HG02970 (cell line): ENCODE results near the gene MAVS.

Source experiments
- ATAC-seq: cut with Tn5 transposase; IDR thresholded peaks from one replicate; pipeline ENCODE4 v1.9.1; 2021; ENCODE audit warnings: mild to moderate bottlenecking, moderate library complexity, moderate number of reproducible peaks; ENCODE audit not compliant: unreplicated experiment, low FRiP score

Gene MAVS

DNA sequence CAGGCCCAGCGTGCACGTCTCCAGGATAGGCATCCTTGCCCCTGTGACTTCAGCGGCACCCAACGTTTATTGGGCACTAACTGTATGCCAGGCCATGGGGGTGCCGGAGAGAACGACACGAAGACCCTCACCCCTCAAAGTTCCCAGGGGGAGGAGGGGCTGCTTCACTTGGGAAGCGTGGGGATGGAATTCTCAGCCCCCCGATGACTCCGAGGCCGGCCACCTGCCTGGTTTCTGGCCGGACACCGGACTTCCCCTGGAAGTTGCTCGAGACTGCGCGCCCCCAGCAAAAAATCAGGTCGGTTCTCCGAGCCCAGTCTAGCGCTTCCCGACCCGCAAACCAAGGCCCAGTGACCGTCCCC is 275 bp upstream of the MAVS start:
- ATAC-seq: no peak

DNA sequence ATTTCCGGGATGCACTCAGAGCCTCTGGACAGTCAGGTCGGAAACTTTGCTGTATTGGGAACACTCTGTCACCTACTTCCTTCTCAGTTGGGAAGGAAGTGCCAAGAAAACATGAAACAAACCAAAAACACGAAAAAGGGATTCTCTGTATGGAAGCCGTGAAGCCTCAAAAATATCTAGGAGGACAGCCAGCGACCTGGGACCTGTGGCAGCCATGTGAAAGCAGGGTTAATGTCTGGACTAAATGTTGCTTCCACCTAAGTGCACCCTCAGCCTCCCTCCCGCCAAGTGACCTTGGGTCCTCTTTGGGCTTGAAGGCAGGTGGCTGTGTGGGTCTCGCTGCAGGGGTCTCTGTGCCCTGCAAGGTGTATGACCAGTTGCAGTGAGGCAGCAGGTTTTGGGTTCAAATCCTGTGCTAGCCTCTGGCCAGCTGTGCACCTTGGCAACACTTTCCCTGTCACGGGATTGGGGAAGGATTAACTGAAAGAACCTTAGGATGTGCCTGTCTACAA is 851 bp downstream of the MAVS start:
- ATAC-seq: no peak

DNA sequence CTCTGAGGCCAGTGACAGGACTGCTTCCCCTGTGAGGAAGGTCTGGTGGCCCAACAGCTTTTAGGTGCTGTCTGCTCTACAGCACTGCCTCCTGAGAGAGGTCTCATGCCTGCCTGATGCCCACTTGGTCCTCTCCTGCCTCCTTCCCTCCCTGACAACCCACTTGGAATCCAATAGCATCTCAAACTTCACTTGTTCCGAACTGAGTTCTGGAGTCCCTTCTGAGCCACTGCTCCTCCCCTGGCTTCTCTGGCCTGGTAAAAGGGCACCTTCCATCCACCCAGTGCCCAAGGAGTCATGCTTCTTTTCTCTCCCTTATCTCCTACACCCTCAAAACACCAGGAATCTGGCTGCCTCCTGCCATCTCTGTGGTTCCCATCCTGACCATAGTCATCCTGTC is 1.9 kb downstream of the MAVS start:
- no peak for ATAC-seq

DNA sequence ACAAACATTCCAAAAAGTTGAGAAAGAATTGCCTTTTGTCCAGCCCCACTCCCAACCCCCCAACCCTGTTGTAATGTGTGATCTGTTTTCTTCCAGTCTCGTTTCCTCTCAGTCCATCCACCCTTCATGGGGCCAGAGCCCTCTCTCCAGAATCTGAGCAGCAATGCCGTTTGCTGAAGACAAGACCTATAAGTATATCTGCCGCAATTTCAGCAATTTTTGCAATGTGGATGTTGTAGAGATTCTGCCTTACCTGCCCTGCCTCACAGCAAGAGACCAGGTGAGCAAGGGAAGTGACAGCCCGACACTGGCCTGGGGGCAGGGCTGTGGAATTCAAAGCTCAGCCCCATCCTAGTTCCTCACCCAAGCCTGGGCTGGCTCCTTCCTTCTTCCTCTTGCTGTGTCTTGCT is 7.8 kb downstream of the MAVS start:
- ATAC-seq: no peak

DNA sequence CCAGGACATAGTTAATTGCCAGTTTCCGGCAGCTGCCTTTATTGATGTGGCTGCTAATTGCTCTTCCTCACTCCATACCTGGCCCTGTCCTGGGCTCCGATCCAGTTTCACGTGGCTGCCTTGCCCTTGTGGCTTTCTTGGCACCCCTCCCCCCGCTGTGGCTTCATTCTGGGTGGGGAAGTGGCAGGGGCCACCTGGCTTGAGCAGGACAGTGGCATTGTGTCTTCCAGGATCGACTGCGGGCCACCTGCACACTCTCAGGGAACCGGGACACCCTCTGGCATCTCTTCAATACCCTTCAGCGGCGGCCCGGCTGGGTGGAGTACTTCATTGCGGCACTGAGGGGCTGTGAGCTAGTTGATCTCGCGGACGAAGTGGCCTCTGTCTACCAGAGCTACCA is 10.8 kb downstream of the MAVS start:
- ATAC-seq: no peak

DNA sequence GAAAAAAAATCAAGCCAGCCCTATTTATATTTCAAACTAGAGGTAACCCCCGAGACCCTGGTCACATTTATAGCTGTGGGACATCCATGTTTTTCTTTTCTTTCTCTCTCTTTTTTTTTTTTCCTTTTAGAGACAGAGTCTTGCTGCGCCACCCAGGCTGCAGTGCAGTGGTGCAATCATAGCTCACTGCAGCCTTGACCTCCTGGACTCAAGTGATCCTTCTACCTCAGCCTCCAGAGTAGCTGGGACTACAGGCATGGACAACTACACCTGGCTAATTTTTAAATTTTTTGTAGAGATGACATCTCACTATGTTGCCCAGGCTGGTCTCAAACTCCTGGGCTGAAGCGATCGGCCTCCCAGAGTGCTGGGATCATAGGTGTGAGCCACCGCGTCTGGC is 12.1 kb downstream of the MAVS start:
- ATAC-seq: no peak

DNA sequence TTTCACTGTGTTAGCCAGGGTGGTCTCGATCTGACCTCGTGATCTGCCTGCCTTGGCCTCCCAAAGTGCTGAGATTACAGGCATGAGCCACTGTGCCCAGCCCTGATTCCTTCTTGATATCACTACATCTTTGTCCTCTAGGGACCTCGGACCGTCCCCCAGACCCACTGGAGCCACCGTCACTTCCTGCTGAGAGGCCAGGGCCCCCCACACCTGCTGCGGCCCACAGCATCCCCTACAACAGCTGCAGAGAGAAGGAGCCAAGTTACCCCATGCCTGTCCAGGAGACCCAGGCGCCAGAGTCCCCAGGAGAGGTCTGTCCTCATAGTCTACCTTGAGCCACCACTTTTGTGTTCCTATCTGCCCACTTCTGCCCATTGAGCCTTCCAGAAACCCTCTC is 14.6 kb downstream of the MAVS start:
- no peak for ATAC-seq

DNA sequence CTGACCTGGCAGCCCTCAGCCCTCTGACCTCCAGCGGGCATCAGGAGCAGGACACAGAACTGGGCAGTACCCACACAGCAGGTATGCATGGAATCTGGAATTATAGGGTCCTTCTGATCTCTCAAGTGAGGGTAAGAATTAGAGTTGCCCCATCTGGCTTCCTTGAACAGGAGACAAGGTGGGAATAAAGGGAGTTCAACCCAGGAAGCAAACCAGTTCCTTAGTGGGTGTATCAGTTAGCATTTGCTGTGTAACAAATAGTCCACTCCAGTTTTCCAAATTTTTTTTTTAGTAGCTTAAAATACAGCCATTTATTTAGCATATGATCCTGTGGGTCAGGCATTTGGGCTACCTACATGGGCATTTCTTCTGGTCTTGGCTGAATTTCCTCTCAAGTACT is 15.7 kb downstream of the MAVS start:
- ATAC-seq: no peak

DNA sequence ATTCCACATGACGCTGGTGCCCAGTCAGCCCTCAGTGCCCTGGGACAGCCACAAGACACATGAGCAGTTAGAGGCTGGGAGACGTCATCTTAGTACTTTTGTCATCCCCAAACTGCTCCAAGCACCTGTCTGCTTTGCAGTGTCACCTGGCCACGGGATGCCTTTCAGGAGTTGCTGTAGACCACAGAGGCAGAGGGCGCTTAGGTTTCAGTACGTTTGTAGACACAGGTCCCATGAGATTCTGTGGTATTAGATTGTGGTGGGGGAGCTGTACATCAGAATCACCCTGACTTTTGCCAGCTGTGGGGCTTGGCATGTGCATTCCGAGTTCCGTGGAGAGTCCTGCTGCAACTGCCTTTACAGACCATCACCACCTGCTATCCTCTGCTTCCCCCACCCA is 16.7 kb downstream of the MAVS start:
- ATAC-seq: no peak

DNA sequence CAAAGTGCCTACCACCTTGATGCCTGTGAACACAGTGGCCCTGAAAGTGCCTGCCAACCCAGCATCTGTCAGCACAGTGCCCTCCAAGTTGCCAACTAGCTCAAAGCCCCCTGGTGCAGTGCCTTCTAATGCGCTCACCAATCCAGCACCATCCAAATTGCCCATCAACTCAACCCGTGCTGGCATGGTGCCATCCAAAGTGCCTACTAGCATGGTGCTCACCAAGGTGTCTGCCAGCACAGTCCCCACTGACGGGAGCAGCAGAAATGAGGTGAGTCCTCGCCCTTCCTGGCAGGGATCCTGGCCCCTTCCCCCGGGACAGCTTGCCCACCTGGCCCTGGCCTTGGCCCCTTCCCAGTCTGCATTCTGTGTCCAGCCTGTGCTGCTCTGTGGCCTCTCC is 17.9 kb downstream of the MAVS start:
- ATAC-seq: no peak

DNA sequence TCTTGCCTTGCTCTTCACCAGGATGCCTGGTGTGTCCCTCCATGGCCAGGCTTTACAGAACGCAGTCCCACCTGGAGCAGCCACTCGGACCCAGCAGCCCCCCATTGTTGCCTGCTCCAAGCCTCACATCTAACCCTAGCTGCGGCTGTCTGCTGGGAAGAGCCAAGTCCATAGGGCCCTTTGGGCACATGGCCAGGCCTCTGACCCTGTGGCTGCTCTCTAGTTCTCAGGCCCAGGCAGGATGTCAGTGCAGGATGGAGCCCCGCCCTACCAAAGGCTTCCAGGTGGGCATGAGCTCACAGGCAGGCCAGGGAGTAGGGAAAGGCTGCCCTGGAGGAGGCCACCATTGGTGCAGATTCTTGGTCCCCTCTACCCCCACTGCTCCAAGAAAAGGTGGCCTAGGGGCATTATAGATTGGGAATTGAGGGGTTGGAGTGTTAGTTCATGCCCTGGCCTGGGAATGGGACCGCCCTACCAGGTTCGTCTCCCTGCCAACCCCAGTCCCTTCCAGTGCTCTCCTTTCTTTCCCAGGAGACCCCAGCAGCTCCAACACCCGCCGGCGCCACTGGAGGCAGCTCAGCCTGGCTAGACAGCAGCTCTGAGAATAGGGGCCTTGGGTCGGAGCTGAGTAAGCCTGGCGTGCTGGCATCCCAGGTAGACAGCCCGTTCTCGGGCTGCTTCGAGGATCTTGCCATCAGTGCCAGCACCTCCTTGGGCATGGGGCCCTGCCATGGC is 18.7 kb downstream of the MAVS start:
- no peak for ATAC-seq

DNA sequence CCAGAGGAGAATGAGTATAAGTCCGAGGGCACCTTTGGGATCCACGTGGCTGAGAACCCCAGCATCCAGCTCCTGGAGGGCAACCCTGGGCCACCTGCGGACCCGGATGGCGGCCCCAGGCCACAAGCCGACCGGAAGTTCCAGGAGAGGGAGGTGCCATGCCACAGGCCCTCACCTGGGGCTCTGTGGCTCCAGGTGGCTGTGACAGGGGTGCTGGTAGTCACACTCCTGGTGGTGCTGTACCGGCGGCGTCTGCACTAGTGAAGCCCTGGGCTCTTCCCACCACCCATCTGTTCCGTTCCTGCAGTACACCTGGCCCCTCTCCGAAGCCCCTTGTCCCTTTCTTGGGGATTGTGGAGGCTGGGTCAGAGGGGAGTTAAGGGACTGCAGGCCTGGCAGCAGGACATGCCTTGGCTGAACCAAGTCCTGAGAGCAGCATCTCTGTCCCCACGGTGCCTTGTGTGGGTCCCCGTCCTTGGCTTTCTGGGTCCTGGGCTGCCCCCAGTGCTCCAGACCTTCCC is 19.3 kb downstream of the MAVS start:
- no peak for ATAC-seq

DNA sequence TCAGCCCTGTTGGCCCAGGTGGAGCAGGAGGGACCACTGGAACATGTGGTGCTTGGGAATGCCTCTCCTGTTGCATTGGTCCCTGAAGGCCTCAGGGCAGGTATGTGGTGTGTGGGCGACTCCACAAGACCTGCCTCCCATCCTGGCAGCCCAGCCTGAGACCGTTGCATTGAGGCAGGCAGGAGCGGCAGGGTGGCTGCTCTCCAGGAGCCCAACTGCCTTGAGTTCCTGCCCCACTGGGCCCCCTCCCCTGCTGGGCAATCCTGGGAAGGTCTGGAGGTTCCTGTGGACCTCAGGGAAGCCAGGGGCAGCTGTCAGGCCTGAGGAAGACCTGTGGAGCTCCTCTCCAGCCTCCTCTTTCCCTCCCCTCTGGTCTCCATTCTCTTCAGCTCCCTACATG is 19.8 kb downstream of the MAVS start:
- no peak for ATAC-seq

DNA sequence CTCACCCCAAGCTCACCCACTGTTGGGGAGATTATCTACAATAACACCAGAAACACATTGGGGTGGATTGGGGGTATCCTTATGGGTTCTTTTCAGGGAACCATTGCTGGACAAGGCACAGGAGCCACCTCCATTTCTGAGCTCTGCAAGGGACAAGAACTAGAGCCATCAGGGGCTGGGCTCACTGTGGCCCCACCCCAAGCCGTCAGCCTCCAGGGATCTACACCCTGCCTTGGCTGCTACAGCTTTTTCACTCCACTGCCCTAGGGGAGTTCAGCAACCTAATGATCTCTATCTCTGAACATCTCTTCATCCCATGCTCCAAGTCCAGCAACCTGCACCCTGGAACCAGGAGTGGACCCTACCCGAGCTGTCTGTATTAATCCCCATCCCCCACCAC is 21.2 kb downstream of the MAVS start:
- no peak for ATAC-seq

DNA sequence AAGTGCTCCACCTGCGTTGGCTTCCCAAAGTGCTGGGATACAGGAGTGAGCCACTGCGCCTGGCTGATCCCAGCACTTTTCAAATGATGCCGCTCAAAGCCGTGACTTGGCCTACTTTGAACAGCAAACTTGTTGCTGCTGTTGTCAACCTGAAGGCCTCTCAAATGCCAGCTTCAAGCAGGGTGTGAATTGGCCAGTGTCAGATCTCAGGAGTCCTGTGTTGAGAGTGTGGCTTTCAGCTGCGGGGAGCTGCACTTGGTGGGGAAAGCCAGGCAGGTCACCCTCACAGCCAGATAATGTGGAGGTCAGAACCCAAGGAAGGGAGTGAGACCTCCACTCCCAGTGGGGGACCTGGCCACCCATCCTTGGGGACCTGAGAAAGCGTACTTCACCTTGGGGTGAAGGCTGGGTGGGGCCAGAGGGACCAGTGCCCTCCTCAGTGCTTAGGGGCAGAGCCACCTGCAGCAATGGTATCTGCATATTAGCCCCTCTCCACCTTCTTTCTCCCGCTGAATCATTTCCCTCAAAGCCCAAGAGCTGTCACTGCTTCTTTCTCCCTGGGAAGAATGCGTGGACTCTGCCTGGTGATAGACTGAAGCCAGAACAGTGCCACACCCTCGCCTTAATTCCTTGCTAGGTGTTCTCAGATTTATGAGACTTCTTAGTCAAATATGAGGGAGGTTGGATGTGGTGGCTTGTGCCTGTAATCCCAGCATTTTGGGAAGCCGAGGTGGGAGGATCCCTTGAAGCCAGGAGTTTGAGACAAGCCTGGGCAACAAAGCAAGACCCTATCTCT is 23.4 kb downstream of the MAVS start:
- no peak for ATAC-seq

DNA sequence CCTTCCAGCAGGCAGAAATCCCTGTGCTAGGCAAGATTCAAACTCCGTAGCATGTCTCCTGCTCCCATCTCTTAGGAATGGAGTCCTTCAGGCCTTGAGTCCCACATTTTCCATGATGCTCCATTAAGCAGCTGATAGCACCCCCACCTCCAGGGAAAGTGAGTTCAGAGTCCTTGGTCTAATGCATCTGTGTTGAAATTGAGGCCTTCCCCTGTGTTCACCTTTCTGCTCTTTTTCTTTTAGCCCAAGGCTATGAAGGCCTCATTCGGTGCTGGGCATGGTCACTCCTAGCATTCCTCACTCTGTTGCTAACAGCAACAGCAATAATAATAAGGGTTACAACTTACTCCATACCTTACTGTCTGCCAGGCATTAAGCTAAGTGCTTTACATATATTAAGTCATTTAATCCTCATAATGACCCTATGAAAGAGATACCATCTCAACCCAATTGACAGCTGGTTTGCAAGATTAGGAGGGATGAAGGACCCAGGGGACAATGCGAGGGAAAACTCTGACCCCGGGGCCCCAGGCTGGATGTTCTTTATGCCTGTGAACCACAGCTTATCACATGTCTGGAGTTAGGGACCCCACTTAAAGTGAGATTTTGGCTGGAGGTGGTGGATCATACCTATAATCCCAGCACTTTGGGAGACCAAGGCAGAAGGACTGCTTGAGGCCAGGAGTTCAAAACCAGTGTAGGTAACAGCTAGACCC is 25.1 kb downstream of the MAVS start:
- ATAC-seq: no peak

DNA sequence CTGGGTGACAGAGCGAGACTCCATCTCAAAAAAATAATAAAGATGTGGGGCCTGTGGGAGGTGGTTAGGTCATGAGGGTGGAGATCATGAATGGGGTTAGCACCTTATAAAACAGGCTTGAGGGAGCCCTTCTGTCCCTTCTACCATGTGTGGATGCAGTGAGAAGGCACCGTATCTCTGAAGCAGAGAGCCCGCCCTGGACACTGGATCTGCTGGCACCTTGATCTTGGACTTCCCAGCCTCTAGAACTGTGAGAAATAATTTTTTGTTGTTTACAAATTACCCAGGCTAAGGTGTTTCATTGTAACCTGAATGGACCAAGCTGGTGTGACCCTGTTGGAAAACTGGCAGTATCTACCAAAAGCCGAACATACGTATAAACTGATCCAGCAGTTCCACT is 26.9 kb downstream of the MAVS start:
- no peak for ATAC-seq

DNA sequence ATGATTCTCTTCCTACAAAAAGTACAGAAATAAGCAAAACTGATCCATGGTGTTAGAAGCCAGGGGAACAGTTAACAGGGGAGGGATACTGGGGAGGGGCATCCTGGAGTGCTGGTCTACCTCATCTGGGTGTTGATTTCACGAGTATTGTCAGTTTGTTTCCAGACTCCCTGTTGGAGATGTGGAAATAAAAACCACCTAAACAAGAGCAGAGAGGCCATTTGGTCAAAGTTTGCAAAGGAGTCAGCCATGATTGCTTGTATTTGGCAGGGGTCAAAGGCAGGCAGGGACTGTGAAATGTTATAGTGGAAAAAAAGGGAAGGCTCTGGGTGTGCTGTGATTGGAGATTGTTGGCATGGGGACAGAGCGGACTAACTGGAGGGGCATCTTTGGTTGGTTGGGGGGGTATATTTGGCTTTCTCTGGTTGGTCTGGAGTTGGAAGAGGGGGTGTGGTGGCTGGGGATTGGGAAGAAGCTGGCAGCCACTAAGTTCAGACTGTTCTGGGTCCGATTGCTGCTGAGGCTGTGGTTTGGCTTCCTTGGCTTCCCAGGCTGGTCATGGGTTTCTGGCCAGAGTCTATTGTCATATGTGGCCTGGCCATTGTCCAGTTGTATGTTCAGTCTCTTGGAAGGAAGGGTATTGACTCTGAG is 27.7 kb downstream of the MAVS start:
- ATAC-seq: no peak

DNA sequence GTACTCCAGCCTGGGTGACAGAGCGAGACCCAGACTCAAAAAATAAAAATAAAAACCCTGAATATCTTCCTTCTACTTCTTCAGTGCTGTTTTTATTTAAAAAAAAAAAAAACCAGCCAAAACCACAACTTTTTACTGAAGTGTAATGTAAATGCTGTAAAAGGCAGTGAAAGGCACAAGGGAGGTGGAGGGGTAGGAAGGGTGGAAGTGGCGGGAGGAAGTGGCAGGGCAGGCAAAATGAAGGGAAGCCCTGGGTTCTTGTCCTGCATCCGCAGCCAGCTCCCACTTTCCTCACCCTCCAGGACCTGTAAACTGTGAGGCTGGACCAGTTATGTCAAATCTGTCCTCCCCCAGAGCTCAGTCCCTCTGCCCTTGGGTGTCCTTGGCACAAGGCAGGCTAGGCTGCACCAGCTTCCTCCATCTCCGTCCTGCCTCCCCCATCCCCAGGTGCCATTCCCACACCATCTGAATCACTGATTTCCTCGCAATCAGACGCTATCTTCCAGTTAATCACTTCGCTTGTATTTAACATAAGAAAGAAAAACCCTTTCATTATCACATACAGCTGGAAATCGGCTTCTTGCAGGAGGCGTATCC is 28.8 kb downstream of the MAVS start:
- no peak for ATAC-seq

DNA sequence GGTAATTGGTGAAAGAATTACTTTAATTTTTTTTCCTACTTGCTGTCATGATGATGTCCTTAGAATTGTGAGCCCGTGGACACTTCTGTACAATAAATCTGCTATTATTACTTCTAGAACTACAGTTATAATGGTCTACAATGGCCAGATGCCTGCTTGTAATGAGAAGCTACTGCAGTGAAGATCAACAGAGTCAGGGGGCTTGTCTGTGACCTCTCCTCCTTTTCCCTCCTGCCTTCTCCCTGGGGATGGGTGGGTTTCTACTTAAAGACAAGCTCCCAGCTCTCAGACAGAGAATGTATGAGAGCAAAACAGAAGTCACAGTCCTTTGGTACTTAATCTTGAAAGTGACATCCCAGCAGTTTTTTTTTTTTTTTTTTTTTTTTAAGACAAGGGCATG is 29.4 kb downstream of the MAVS start:
- ATAC-seq: no peak
